Measurements from ENCODE around the gene PLEKHG4B. TPM values are rescaled to one million over a fixed set of nuclear protein-coding genes. Genes with fewer than 3 reads are reported as not detected.

PLEKHG4B gene
- polyA plus RNA-seq, 1 donor from 2014 or later, result 0.78 TPM

GRCh38 chr5:111171-111570, 19.2 kb downstream of the PLEKHG4B start:
- no peak overlapping the region for H2AFZ ChIP-seq (ENCODE audit: low read depth, low read length)
- no peaks in the 10 kb centered on the region for H3K9me2 ChIP-seq (ENCODE audit: insufficient read depth, low read length)
- no peaks in the 10 kb centered on the region for H4K20me1 ChIP-seq (ENCODE audit: insufficient read depth)
- no peak overlapping the region for H3K4me3 ChIP-seq (ENCODE audit: low read length)
- no peak overlapping the region for H3K4me2 ChIP-seq (ENCODE audit: low read length)
- H3F3A ChIP-seq (ENCODE audit: insufficient read depth, low read length, poor library complexity, severe bottlenecking), result no peaks in the 10 kb centered on the region
- no peak for TF ChIP-seq EZH2 (IDR thresholded peaks at IDR 0.05; ENCODE audit: borderline replicate concordance, insufficient read depth, low read length, poor library complexity, severe bottlenecking)
- TF ChIP-seq MXI1 (conservative IDR thresholded peaks at IDR 0.05; ENCODE audit: poor library complexity, severe bottlenecking), result no peak
- TF ChIP-seq EP300 (conservative IDR thresholded peaks at IDR 0.05; ENCODE audit: poor library complexity, severe bottlenecking), result no peak
- TF ChIP-seq SMC3 (conservative IDR thresholded peaks at IDR 0.05; ENCODE audit: poor library complexity), result no peak
- no peaks in the 10 kb centered on the region for H3K27me3 ChIP-seq (ENCODE audit: insufficient read depth, low read depth, low read length)
- H3K27ac ChIP-seq (ENCODE audit: low read length), result no peak overlapping the region
- no peak overlapping the region for H3K9ac ChIP-seq (ENCODE audit: low read length)
- no peaks in the 10 kb centered on the region for H3K36me3 ChIP-seq (ENCODE audit: insufficient read depth, low read length)
- peaks cover 13% of the 10 kb centered on the region for H3K79me2 ChIP-seq (replicated peaks; ENCODE audit: insufficient read depth, low read length)
- no peaks in the 10 kb centered on the region for H3K9me3 ChIP-seq (ENCODE audit: low read length)

- H3K27ac ChIP-seq (ENCODE audit: low read length), result no peak overlapping the region
- TF ChIP-seq EZH2 (IDR thresholded peaks at IDR 0.05; ENCODE audit: borderline replicate concordance, insufficient read depth, low read length, poor library complexity, severe bottlenecking) (no peak), MXI1 (conservative IDR thresholded peaks at IDR 0.05; ENCODE audit: poor library complexity, severe bottlenecking) (no peak), RAD21 (conservative IDR thresholded peaks at IDR 0.05) (no peak), TAF1 (IDR thresholded peaks at IDR 0.05; ENCODE audit: low read depth) (no peak), EP300 (conservative IDR thresholded peaks at IDR 0.05; ENCODE audit: poor library complexity, severe bottlenecking) (no peak), POLR2AphosphoS5 (IDR thresholded peaks at IDR 0.05) (no peak), SMC3 (conservative IDR thresholded peaks at IDR 0.05; ENCODE audit: poor library complexity) (no peak)
- TF ChIP-seq, protein P1, sequence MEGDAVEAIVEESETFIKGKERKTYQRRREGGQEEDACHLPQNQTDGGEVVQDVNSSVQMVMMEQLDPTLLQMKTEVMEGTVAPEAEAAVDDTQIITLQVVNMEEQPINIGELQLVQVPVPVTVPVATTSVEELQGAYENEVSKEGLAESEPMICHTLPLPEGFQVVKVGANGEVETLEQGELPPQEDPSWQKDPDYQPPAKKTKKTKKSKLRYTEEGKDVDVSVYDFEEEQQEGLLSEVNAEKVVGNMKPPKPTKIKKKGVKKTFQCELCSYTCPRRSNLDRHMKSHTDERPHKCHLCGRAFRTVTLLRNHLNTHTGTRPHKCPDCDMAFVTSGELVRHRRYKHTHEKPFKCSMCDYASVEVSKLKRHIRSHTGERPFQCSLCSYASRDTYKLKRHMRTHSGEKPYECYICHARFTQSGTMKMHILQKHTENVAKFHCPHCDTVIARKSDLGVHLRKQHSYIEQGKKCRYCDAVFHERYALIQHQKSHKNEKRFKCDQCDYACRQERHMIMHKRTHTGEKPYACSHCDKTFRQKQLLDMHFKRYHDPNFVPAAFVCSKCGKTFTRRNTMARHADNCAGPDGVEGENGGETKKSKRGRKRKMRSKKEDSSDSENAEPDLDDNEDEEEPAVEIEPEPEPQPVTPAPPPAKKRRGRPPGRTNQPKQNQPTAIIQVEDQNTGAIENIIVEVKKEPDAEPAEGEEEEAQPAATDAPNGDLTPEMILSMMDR (IDR thresholded peaks at IDR 0.05; ENCODE audit: poor library complexity, severe bottlenecking), result no peak
- TF ChIP-seq, protein P2, sequence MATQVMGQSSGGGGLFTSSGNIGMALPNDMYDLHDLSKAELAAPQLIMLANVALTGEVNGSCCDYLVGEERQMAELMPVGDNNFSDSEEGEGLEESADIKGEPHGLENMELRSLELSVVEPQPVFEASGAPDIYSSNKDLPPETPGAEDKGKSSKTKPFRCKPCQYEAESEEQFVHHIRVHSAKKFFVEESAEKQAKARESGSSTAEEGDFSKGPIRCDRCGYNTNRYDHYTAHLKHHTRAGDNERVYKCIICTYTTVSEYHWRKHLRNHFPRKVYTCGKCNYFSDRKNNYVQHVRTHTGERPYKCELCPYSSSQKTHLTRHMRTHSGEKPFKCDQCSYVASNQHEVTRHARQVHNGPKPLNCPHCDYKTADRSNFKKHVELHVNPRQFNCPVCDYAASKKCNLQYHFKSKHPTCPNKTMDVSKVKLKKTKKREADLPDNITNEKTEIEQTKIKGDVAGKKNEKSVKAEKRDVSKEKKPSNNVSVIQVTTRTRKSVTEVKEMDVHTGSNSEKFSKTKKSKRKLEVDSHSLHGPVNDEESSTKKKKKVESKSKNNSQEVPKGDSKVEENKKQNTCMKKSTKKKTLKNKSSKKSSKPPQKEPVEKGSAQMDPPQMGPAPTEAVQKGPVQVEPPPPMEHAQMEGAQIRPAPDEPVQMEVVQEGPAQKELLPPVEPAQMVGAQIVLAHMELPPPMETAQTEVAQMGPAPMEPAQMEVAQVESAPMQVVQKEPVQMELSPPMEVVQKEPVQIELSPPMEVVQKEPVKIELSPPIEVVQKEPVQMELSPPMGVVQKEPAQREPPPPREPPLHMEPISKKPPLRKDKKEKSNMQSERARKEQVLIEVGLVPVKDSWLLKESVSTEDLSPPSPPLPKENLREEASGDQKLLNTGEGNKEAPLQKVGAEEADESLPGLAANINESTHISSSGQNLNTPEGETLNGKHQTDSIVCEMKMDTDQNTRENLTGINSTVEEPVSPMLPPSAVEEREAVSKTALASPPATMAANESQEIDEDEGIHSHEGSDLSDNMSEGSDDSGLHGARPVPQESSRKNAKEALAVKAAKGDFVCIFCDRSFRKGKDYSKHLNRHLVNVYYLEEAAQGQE (IDR thresholded peaks at IDR 0.05; ENCODE audit: borderline replicate concordance), result no peak
- H3K9me3 ChIP-seq (ENCODE audit: low read length), result no peaks in the 10 kb centered on the region
- no peaks in the 10 kb centered on the region for H3F3A ChIP-seq (ENCODE audit: insufficient read depth, low read length, poor library complexity, severe bottlenecking)
- peaks cover 4% of the 10 kb centered on the region for H3K79me2 ChIP-seq (replicated peaks; ENCODE audit: insufficient read depth, low read length)
- H4K20me1 ChIP-seq (ENCODE audit: insufficient read depth), result no peaks in the 10 kb centered on the region
- H3K4me2 ChIP-seq (ENCODE audit: low read length), result no peak overlapping the region
- no peak overlapping the region for H2AFZ ChIP-seq (ENCODE audit: low read depth, low read length)
- no peaks in the 10 kb centered on the region for H3K9me2 ChIP-seq (ENCODE audit: insufficient read depth, low read length)
- no peaks in the 10 kb centered on the region for H3K27me3 ChIP-seq (ENCODE audit: insufficient read depth, low read depth, low read length)
- no peak overlapping the region for H3K9ac ChIP-seq (ENCODE audit: low read length)
- no peak overlapping the region for H3K4me3 ChIP-seq (ENCODE audit: low read length)
- no peaks in the 10 kb centered on the region for H3K36me3 ChIP-seq (ENCODE audit: insufficient read depth, low read length)
Measured at GRCh38 chr5:119486-120097, 27.6 kb downstream of the PLEKHG4B start.
